Mesodermal cell (in vitro differentiated cells): ENCODE results near the gene USP47.

Experiments used
- H3K27ac ChIP-seq: 2 replicates; pipeline ENCODE4 v1.7.0; 2013; ENCODE audit warnings: mild to moderate bottlenecking, low read depth, low read length, moderate library complexity; ENCODE audit not compliant: severe bottlenecking
- H3K36me3 ChIP-seq: 2 replicates; pipeline ENCODE4 v1.7.1; 2013; ENCODE audit warnings: mild to moderate bottlenecking, low read length, moderate library complexity; ENCODE audit not compliant: control insufficient read depth, insufficient read depth
- H3K4me1 ChIP-seq: one replicate; pipeline ENCODE4 v1.7.1; 2013; ENCODE audit warnings: mild to moderate bottlenecking, low read length; ENCODE audit not compliant: insufficient read depth, control insufficient read depth, poor library complexity, severe bottlenecking
- H3K4me3 ChIP-seq: 2 replicates; pipeline ENCODE4 v1.7.0; 2013; ENCODE audit warnings: low read length, control low read depth, mild to moderate bottlenecking; ENCODE audit not compliant: insufficient read depth, poor library complexity, severe bottlenecking; ENCODE audit errors: extremely low read depth
- H3K9me3 ChIP-seq: 2 replicates; pipeline ENCODE4 v1.7.1; 2013; ENCODE audit warnings: mild to moderate bottlenecking, low read length, moderate library complexity; ENCODE audit not compliant: control insufficient read depth
- WGBS, 2 experiments: methylation state at CpG; one replicate each; pipeline ENCODE4 v1.1.5; 2013; ENCODE audit warnings: missing lambda C conversion rate in 2 of 2; ENCODE audit not compliant: insufficient coverage in 2 of 2; 5-methylcytosine and 5-hydroxymethylcytosine counted together

The USP47 gene

GRCh38 chr11:11866203-11866602 lies 24.4 kb downstream of the USP47 start:
- WGBS, 2 experiments: 100% methylated on average over 1 of the region's 1 CpG
- no peaks in the 10 kb centered on the region for H3K36me3 ChIP-seq
- peaks cover 16% of the 10 kb centered on the region for H3K4me1 ChIP-seq
- H3K27ac ChIP-seq: no peak overlapping the region
- H3K4me3 ChIP-seq: no peak overlapping the region
- peaks cover 6% of the 10 kb centered on the region for H3K9me3 ChIP-seq

- Histone ChIP-seq H3K36me3 (no peaks in the 10 kb centered on the region), H3K9me3 (peaks cover 6% of the 10 kb centered on the region), H3K4me1 (peaks cover 26% of the 10 kb centered on the region), H3K4me3 (no peak overlapping the region), H3K27ac (no peak overlapping the region)
- WGBS, 2 experiments: no CpG with 5 or more reads among the region's 1 CpG
These were observed 25.9 kb downstream of the USP47 start for GRCh38 chr11:11867720-11868119.

DNA sequence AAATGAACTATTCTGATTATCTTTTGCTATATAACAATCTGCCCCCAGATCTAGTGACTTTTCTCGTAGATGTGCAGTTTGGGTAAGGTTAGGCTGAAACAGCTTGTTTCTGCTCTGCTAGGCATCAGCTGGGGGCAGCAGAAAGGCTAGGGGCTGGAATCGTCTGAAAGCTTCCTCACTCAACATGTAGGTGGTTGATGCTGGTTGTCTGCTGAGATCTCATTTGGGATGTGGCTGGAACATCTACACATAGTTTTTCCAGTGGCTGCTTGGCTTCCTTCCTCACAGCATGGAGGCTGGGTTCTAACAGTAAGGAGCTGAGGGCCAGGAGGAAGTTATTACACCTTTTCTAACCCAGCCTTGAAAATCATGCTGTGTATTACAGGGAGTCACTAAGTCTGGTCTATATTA lies 30.2 kb downstream of the USP47 start:
- peaks cover 17% of the 10 kb centered on the region for H3K4me1 ChIP-seq
- no peaks in the 10 kb centered on the region for H3K9me3 ChIP-seq
- no peak overlapping the region for H3K27ac ChIP-seq
- H3K4me3 ChIP-seq: no peak overlapping the region
- no CpG with 5 or more reads among the region's 2 CpGs for WGBS, 2 experiments
- peaks cover 4% of the 10 kb centered on the region for H3K36me3 ChIP-seq

GRCh38 chr11:11876458-11876857 lies 34.7 kb downstream of the USP47 start:
- WGBS, 2 experiments: 66 to 83% methylated on average over 1 to 2 of the region's 2 CpGs
- Histone ChIP-seq H3K27ac (no peak overlapping the region), H3K36me3 (peaks cover 4% of the 10 kb centered on the region), H3K4me3 (no peak overlapping the region), H3K4me1 (peaks cover 10% of the 10 kb centered on the region), H3K9me3 (no peaks in the 10 kb centered on the region)

DNA sequence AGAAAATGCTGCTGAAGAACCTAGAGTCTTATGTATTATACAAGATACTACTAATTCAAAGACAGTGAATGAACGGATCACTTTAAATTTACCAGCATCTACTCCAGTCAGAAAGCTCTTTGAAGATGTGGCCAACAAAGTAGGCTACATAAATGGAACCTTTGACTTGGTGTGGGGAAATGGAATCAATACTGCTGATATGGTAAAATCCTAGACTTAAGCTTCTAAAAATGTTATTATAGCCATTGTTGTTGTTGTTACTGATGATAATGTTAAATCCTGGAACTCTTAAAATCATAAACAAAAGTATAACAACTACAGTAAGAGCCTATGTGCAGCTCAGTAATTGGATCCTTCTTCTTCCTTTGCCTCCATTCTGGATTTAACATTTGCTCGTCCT lies 38.4 kb downstream of the USP47 start:
- no peaks in the 10 kb centered on the region for H3K9me3 ChIP-seq
- H3K4me3 ChIP-seq: no peak overlapping the region
- H3K36me3 ChIP-seq: peaks cover 23% of the 10 kb centered on the region
- no peak overlapping the region for H3K27ac ChIP-seq
- WGBS, 2 experiments: 100% methylated on average over 1 of the region's 2 CpGs; no CpG with 5 or more reads in 1 of the 2 experiments
- no peaks in the 10 kb centered on the region for H3K4me1 ChIP-seq

- H3K27ac ChIP-seq: no peak overlapping the region
- H3K36me3 ChIP-seq: peaks cover 42% of the 10 kb centered on the region
- no CpG with 5 or more reads among the region's 2 CpGs for WGBS, 2 experiments
- H3K4me3 ChIP-seq: no peak overlapping the region
- H3K9me3 ChIP-seq: no peaks in the 10 kb centered on the region
- H3K4me1 ChIP-seq: no peaks in the 10 kb centered on the region
These were observed 40.8 kb downstream of the USP47 start for GRCh38 chr11:11882539-11882938.

DNA sequence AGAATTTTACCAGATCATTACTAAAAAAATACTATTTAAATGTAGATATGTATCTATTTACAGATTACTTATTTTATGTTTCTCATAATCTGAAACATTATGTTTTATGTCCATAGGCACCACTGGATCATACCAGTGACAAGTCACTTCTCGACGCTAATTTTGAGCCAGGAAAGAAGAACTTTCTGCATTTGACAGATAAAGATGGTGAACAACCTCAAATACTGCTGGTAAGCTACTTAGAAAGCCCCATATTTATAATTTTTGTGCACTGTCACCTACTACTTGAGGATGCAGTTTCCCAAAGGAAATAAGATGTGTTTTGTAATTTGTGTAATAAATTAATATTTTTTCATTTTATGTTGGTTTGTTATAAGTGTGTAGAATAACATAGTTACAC lies 42.6 kb downstream of the USP47 start:
- WGBS, 2 experiments: no CpG with 5 or more reads among the region's 2 CpGs
- Histone ChIP-seq H3K4me3 (no peak overlapping the region), H3K36me3 (peaks cover 56% of the 10 kb centered on the region), H3K4me1 (no peaks in the 10 kb centered on the region), H3K27ac (no peak overlapping the region), H3K9me3 (no peaks in the 10 kb centered on the region)

GRCh38 chr11:11884774-11885481 lies 43.2 kb downstream of the USP47 start:
- H3K36me3 ChIP-seq: peaks cover 56% of the 10 kb centered on the region
- no peaks in the 10 kb centered on the region for H3K9me3 ChIP-seq
- no peak overlapping the region for H3K4me3 ChIP-seq
- WGBS, 2 experiments: 100% methylated on average over 3 to 4 of the region's 7 CpGs
- no peaks in the 10 kb centered on the region for H3K4me1 ChIP-seq
- no peak overlapping the region for H3K27ac ChIP-seq

DNA sequence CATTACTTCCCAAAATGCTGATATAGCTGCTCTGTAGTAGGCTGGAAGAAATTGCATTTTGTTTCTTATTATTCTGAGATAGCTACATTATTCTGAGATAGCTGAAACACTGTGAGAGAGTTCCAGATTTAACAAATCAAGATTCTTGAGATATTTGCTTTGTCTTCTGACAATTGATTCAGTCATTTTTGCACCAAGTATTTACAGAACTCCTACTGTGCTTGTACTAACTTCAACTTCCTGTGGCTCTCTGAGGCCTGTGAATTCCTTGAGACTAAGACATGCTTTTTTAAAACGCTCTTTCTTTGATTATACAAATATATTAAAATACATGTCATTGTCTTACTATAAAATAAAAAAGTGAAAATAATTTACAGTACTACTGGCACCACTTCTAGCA lies 52.7 kb downstream of the USP47 start:
- H3K36me3 ChIP-seq: peaks cover 52% of the 10 kb centered on the region
- H3K9me3 ChIP-seq: no peaks in the 10 kb centered on the region
- no CpG with 5 or more reads among the region's 1 CpG for WGBS, 2 experiments
- H3K4me3 ChIP-seq: no peak overlapping the region
- H3K4me1 ChIP-seq: no peaks in the 10 kb centered on the region
- H3K27ac ChIP-seq: no peak overlapping the region

- Histone ChIP-seq H3K4me3 (no peak overlapping the region), H3K36me3 (peaks cover 53% of the 10 kb centered on the region), H3K9me3 (no peaks in the 10 kb centered on the region), H3K4me1 (no peaks in the 10 kb centered on the region), H3K27ac (no peak overlapping the region)
- 80% methylated on average over 1 of the region's 1 CpG; no CpG with 5 or more reads in 1 of the 2 experiments for WGBS, 2 experiments
These were observed 53.9 kb downstream of the USP47 start for GRCh38 chr11:11895672-11896071.

GRCh38 chr11:11898648-11899047 lies 56.9 kb downstream of the USP47 start:
- 100% methylated on average over 1 of the region's 2 CpGs for WGBS, 2 experiments

More at GRCh38 chr11:11898648-11899047, 56.9 kb downstream of the USP47 start:
- H3K36me3 ChIP-seq: peaks cover 30% of the 10 kb centered on the region
- H3K4me3 ChIP-seq: no peak overlapping the region
- no peaks in the 10 kb centered on the region for H3K4me1 ChIP-seq
- H3K9me3 ChIP-seq: no peaks in the 10 kb centered on the region
- H3K27ac ChIP-seq: no peak overlapping the region
